A549 (cell line): ENCODE data around the gene SIX6. TPM values are rescaled to one million over a fixed set of nuclear protein-coding genes. Genes with fewer than 3 reads are reported as not detected.
A peak's percentile ranks its signal among the peaks of the same experiment; 100 is the strongest.

Experiments used
- JUNB ChIP-seq: fragments of >200 bp; sonication (Bioruptor Twin); formaldehyde crosslinking; IDR thresholded peaks from 2 replicates; pipeline ENCODE4 v1.6.1; 2016
- KDM5A ChIP-seq: fragments of 200-600 bp; sonication (generic); IDR thresholded peaks from 2 replicates; pipeline ENCODE4 v1.6.1; 2016; ENCODE audit warnings: antibody characterized with exemption, mild to moderate bottlenecking
- NFE2L2 ChIP-seq: fragments of 150-350 bp; conservative IDR thresholded peaks from 2 replicates; pipeline ENCODE4 v1.6.1; 2014; ENCODE audit warnings: low read length
- POLR2AphosphoS2 ChIP-seq: conservative IDR thresholded peaks from 2 replicates; pipeline ENCODE4 v1.6.1; 2012; ENCODE audit warnings: low read length, improper control_type of control experiment, inconsistent platforms
- RAD21 ChIP-seq, 2 experiments: fragments of >200 bp in 1 of 2; sonication (Bioruptor Twin) in 1 of 2; formaldehyde crosslinking in 1 of 2; IDR thresholded peaks in 1 of 2; conservative IDR thresholded peaks in 1 of 2; 2 replicates in 1 of 2; 3 replicates in 1 of 2; pipeline ENCODE4 v1.6.1; 2012 to 2018; ENCODE audit warnings: inconsistent platforms in 1 of 2
- RARB ChIP-seq: fragments of 250-450 bp; sonication (Bioruptor Pico); IDR thresholded peaks from 2 replicates; pipeline ENCODE4 v1.8.0; 2021; ENCODE audit warnings: mild to moderate bottlenecking, moderate library complexity
- REST ChIP-seq: fragments of 200-600 bp; sonication (generic); IDR thresholded peaks from 2 replicates; pipeline ENCODE4 v1.6.1; 2016; ENCODE audit warnings: antibody characterized with exemption, mild to moderate bottlenecking, moderate library complexity
- SMC3 ChIP-seq: fragments of >200 bp; sonication (Bioruptor Twin); formaldehyde crosslinking; IDR thresholded peaks from 3 replicates; pipeline ENCODE4 v1.6.1; 2018; ENCODE audit warnings: inconsistent platforms
- SREBF2 ChIP-seq: fragments of 450-650 bp; IDR thresholded peaks from 2 replicates; pipeline ENCODE4 v1.6.1; 2014; ENCODE audit warnings: mild to moderate bottlenecking, moderate library complexity
- TFCP2L1 ChIP-seq: fragments of 250-450 bp; sonication (Bioruptor Pico); IDR thresholded peaks from 2 replicates; pipeline ENCODE4 v1.5.0; 2021; ENCODE audit warnings: mild to moderate bottlenecking
- ZC3H11A ChIP-seq: fragments of 450-650 bp; IDR thresholded peaks from 2 replicates; pipeline ENCODE4 v1.6.1; 2014; ENCODE audit warnings: antibody characterized with exemption, mild to moderate bottlenecking
- polyA plus RNA-seq, 4 experiments: library from polyadenylated mRNA; depleted of rRNA in 3 of 4; stranded (reverse); fragments of >200 nt; fragmentation: RNase III in 1 of 4; extraction: RNeasy Plus Mini Kit Qiagen cat#74134 plus additional on column Dnase treatment in 1 of 4; gene quantifications; 2 replicates in 3 of 4; 3 replicates in 1 of 4; pipeline ENCODE4 v1.2.3, GENCODE V29; 2011 to 2017
- small RNA-seq, 6 experiments: library from RNA; depleted of rRNA; stranded (forward); fragments of <200 nt; gene quantifications; one replicate each; pipeline ENCODE3, GENCODE V24; 2012
- TF ChIP-seq, protein P1 (sequence below): IDR thresholded peaks from 2 replicates; pipeline ENCODE4 v1.6.1; 2012; ENCODE audit warnings: low read depth, borderline replicate concordance

The SIX6 gene
- polyA plus RNA-seq, 2 of the 4 experiments (the other 2 are of a cell fraction): not detected

GRCh38 chr14:60561845-60562746 lies 53.1 kb downstream of the SIX6 start (continued):
- TF ChIP-seq REST (no peak), NFE2L2 (no peak), SREBF2 (no peak), POLR2AphosphoS2 (no peak), KDM5A (no peak), SMC3 (peak; percentile 69), TFCP2L1 (CRISPR knock-in tag) (no peak), JUNB (no peak), RAD21 (conservative IDR thresholded peaks at IDR 0.05 in 1 of 2, IDR thresholded peaks at IDR 0.05 in 1 of 2) (peak; percentile 83 to 91), ZC3H11A (no peak), RARB (no peak)
- TF ChIP-seq, protein P1, sequence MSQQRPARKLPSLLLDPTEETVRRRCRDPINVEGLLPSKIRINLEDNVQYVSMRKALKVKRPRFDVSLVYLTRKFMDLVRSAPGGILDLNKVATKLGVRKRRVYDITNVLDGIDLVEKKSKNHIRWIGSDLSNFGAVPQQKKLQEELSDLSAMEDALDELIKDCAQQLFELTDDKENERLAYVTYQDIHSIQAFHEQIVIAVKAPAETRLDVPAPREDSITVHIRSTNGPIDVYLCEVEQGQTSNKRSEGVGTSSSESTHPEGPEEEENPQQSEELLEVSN: no peak

Small RNA genes within 50 kb of the gene (small RNA-seq; reads per million reads assigned to genes)
- 0 reads per million in 6 experiments for gene AL049874.4

Other genes starting within 250 kb of the SIX6 start
- not detected in 2 replicates for gene C14orf39, start 23.1 kb upstream of the SIX6 start, polyA plus RNA-seq (2011; rRNA removed)
- not detected in 3 replicates for gene C14orf39, start 23.1 kb upstream of the SIX6 start, polyA plus RNA-seq (2017; fragmentation: RNase III; extraction: RNeasy Plus Mini Kit Qiagen cat#74134 plus additional on column Dnase treatment)
- 2.6 and 4.4 TPM in 2 replicates for gene SIX1, start 140.3 kb downstream of the SIX6 start, polyA plus RNA-seq (2011; rRNA removed)
- 5.4 to 7.2 TPM (median 6.4 TPM) in 3 replicates for gene SIX1, start 140.3 kb downstream of the SIX6 start, polyA plus RNA-seq (2017; fragmentation: RNase III; extraction: RNeasy Plus Mini Kit Qiagen cat#74134 plus additional on column Dnase treatment)
- gene SIX4, start 215.2 kb downstream of the SIX6 start, polyA plus RNA-seq (2011; rRNA removed): 1.8 and 4.0 TPM in 2 replicates
- 2.2 to 2.3 TPM (median 2.3 TPM) in 3 replicates for gene SIX4, start 215.2 kb downstream of the SIX6 start, polyA plus RNA-seq (2017; fragmentation: RNase III; extraction: RNeasy Plus Mini Kit Qiagen cat#74134 plus additional on column Dnase treatment)
- gene MNAT1, start 225.6 kb downstream of the SIX6 start, polyA plus RNA-seq (2011; rRNA removed): 69.2 and 78.1 TPM in 2 replicates
- 42.7 to 50.9 TPM (median 42.7 TPM) in 3 replicates for gene MNAT1, start 225.6 kb downstream of the SIX6 start, polyA plus RNA-seq (2017; fragmentation: RNase III; extraction: RNeasy Plus Mini Kit Qiagen cat#74134 plus additional on column Dnase treatment)